Fibroblast of the aortic adventitia (primary cell): ENCODE data around the gene PSMB5. TPM values are rescaled to one million over a fixed set of nuclear protein-coding genes. Genes with fewer than 3 reads are reported as not detected.
A peak's percentile ranks its signal among the peaks of the same experiment; 100 is the strongest.

Source experiments
- DNase-seq: peaks from one replicate; pipeline ENCODE4 v3.0.0-alpha.2; 2010; ENCODE audit warnings: low read depth
- H3K4me3 ChIP-seq: 2 replicates; pipeline ENCODE4 v1.5.1; 2011; ENCODE audit warnings: low read depth, mild to moderate bottlenecking, control low read depth, low read length, moderate library complexity
- CTCF ChIP-seq: IDR thresholded peaks from 2 replicates; pipeline ENCODE4 v1.5.1; 2011; ENCODE audit warnings: mild to moderate bottlenecking, low read length, control low read depth, inconsistent platforms; ENCODE audit not compliant: insufficient read depth
- total RNA-seq: library from RNA; depleted of rRNA; stranded (reverse); fragments of >200 nt; gene quantifications from 2 replicates; pipeline ENCODE4 v1.2.3, GENCODE V29; 2012; ENCODE audit warnings: low replicate concordance

Gene PSMB5
- total RNA-seq, 1 donor = 164 TPM

- TF ChIP-seq CTCF = no peak
- peak overlapping the region; percentile 94 for H3K4me3 ChIP-seq
- no peak for DNase-seq
Observed at GRCh38 chr14:23033251-23033727, 1.4 kb downstream of the PSMB5 start.

GRCh38 chr14:23030936-23031335 lies 3.8 kb downstream of the PSMB5 start:
- DNase-seq = no peak
- H3K4me3 ChIP-seq = no peak overlapping the region
- TF ChIP-seq CTCF = no peak

GRCh38 chr14:23028799-23029198 lies 5.9 kb downstream of the PSMB5 start:
- no peak for TF ChIP-seq CTCF
- DNase-seq = no peak
- no peak overlapping the region for H3K4me3 ChIP-seq

GRCh38 chr14:23025151-23025814 lies 9.4 kb downstream of the PSMB5 start:
- DNase-seq = no peak
- H3K4me3 ChIP-seq = no peak overlapping the region
- TF ChIP-seq CTCF = no peak

- DNase-seq = no peak
- H3K4me3 ChIP-seq = no peak overlapping the region
- TF ChIP-seq CTCF = no peak
Observed at GRCh38 chr14:23024612-23025075, 10.1 kb downstream of the PSMB5 start.

GRCh38 chr14:23023795-23024152 lies 10.9 kb downstream of the PSMB5 start:
- DNase-seq = no peak
- TF ChIP-seq CTCF = no peak
- H3K4me3 ChIP-seq = no peak overlapping the region
